Esophagus muscularis mucosa (tissue), 3 donors: Measurements from ENCODE around the gene PLB1.

Source experiments
- POLR2A ChIP-seq: fragments of 450-650 bp; IDR thresholded peaks from one replicate; pipeline ENCODE4 v1.6.1; 2017; ENCODE audit warnings: antibody characterized with exemption, moderate library complexity, mild to moderate bottlenecking, low read depth
- TF ChIP-seq, protein P1 (sequence below), 3 experiments: fragments of 200-600 bp in 2 of 3; fragments of 450-650 bp in 1 of 3; sonication (generic) in 2 of 3; IDR thresholded peaks; one replicate each; pipeline ENCODE4 v1.5.1; 2017 to 2019; ENCODE audit warnings: antibody characterized with exemption in 3 of 3, mild to moderate bottlenecking in 2 of 3, moderate library complexity in 1 of 3

GRCh38 chr2:28449126-28449487, 46.8 kb upstream of the PLB1 start:
- TF ChIP-seq, protein P1, sequence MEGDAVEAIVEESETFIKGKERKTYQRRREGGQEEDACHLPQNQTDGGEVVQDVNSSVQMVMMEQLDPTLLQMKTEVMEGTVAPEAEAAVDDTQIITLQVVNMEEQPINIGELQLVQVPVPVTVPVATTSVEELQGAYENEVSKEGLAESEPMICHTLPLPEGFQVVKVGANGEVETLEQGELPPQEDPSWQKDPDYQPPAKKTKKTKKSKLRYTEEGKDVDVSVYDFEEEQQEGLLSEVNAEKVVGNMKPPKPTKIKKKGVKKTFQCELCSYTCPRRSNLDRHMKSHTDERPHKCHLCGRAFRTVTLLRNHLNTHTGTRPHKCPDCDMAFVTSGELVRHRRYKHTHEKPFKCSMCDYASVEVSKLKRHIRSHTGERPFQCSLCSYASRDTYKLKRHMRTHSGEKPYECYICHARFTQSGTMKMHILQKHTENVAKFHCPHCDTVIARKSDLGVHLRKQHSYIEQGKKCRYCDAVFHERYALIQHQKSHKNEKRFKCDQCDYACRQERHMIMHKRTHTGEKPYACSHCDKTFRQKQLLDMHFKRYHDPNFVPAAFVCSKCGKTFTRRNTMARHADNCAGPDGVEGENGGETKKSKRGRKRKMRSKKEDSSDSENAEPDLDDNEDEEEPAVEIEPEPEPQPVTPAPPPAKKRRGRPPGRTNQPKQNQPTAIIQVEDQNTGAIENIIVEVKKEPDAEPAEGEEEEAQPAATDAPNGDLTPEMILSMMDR (IDR thresholded peaks at IDR 0.05), result no peak
- TF ChIP-seq POLR2A, result no peak
